Suprapubic skin (tissue), 4 donors: ENCODE data around the gene IFT80. TPM values are rescaled to one million over a fixed set of nuclear protein-coding genes. Genes with fewer than 3 reads are reported as not detected.

ENCODE experiments used
- DNase-seq, 2 donors: peaks; one replicate each; pipeline ENCODE4 v3.0.0-alpha.2; 2019; ENCODE audit warnings: low spot score in 2 of 2
- H3K27ac ChIP-seq: fragments of 200-600 bp; sonication (generic); one replicate; pipeline ENCODE4 v1.5.1; 2019
- H3K27me3 ChIP-seq: fragments of 200-600 bp; sonication (generic); one replicate; pipeline ENCODE4 v1.5.1; 2019
- H3K36me3 ChIP-seq: fragments of 200-600 bp; sonication (generic); one replicate; pipeline ENCODE4 v1.5.1; 2019
- H3K4me1 ChIP-seq: fragments of 200-600 bp; sonication (generic); one replicate; pipeline ENCODE4 v1.5.1; 2019
- H3K4me3 ChIP-seq: fragments of 200-600 bp; sonication (generic); one replicate; pipeline ENCODE4 v1.5.1; 2019; ENCODE audit warnings: mild to moderate bottlenecking
- H3K9me3 ChIP-seq: fragments of 200-600 bp; sonication (generic); one replicate; pipeline ENCODE4 v1.5.1; 2019
- CTCF ChIP-seq, 2 donors: fragments of 200-600 bp in 1 of 2; fragments of 450-650 bp in 1 of 2; sonication (generic) in 1 of 2; IDR thresholded peaks; one replicate each; pipeline ENCODE4 v1.5.1; 2016 to 2019; ENCODE audit warnings: antibody characterized with exemption in 2 of 2, mild to moderate bottlenecking in 1 of 2, moderate library complexity in 1 of 2
- EP300 ChIP-seq: sonication (generic); formaldehyde crosslinking; IDR thresholded peaks from one replicate; pipeline ENCODE4 v1.6.1; 2017; ENCODE audit warnings: antibody characterized with exemption
- POLR2A ChIP-seq, 2 donors: fragments of 450-650 bp; IDR thresholded peaks; one replicate each; pipeline ENCODE4 v1.6.1; 2017; ENCODE audit warnings: antibody characterized with exemption in 2 of 2, mild to moderate bottlenecking in 2 of 2, moderate library complexity in 2 of 2
- POLR2AphosphoS5 ChIP-seq, 3 donors: sonication (generic); formaldehyde crosslinking; IDR thresholded peaks; one replicate each; pipeline ENCODE4 v1.6.1; 2017; ENCODE audit warnings: antibody characterized with exemption in 3 of 3
- WGBS: methylation state at CpG from one replicate; pipeline ENCODE4 v1.1.5; 2018; 5-methylcytosine and 5-hydroxymethylcytosine counted together
- total RNA-seq, 4 donors: library from RNA; depleted of rRNA; stranded (reverse); fragments of >200 nt; gene quantifications; one replicate each; pipeline ENCODE4 v1.1.0, GENCODE V29; 2016

The IFT80 gene
- total RNA-seq, 4 donors from 2014 or later: 9.1 to 21.3 (median 17.2) TPM

GRCh38 chr3:160302806-160303205 is 96.2 kb downstream of the IFT80 start:
- H3K9me3 ChIP-seq: no peaks in the 10 kb centered on the region
- H3K27ac ChIP-seq: no peak overlapping the region
- no peak overlapping the region for H3K4me3 ChIP-seq
- H3K4me1 ChIP-seq: no peaks in the 10 kb centered on the region
- no peak for DNase-seq
- no peak for TF ChIP-seq CTCF (IDR thresholded peaks at IDR 0.05)
- TF ChIP-seq EP300: no peak
- TF ChIP-seq POLR2AphosphoS5 (IDR thresholded peaks at IDR 0.05): no peak
- no peak for TF ChIP-seq POLR2A (IDR thresholded peaks at IDR 0.05)
- peaks cover 3% of the 10 kb centered on the region for H3K36me3 ChIP-seq
- no peaks in the 10 kb centered on the region for H3K27me3 ChIP-seq

- TF ChIP-seq CTCF (IDR thresholded peaks at IDR 0.05): no peak
- TF ChIP-seq EP300: no peak
- TF ChIP-seq POLR2AphosphoS5 (IDR thresholded peaks at IDR 0.05): no peak
- TF ChIP-seq POLR2A (IDR thresholded peaks at IDR 0.05): no peak
- no peak overlapping the region for H3K4me3 ChIP-seq
- DNase-seq: no peak
- H3K27ac ChIP-seq: no peak overlapping the region
- H3K36me3 ChIP-seq: no peaks in the 10 kb centered on the region
- H3K4me1 ChIP-seq: no peaks in the 10 kb centered on the region
- no peaks in the 10 kb centered on the region for H3K27me3 ChIP-seq
- no peaks in the 10 kb centered on the region for H3K9me3 ChIP-seq
Observed at GRCh38 chr3:160296591-160296990, 102.4 kb downstream of the IFT80 start.

GRCh38 chr3:160291909-160292299 is 107.1 kb downstream of the IFT80 start:
- 84% methylated on average over 3 of the region's 3 CpGs for WGBS
- TF ChIP-seq POLR2AphosphoS5 (IDR thresholded peaks at IDR 0.05): no peak
- TF ChIP-seq EP300: no peak
- no peak for TF ChIP-seq POLR2A (IDR thresholded peaks at IDR 0.05)
- no peak for TF ChIP-seq CTCF (IDR thresholded peaks at IDR 0.05)

GRCh38 chr3:160291290-160291908 is 107.6 kb downstream of the IFT80 start:
- WGBS: 96% methylated on average over 5 of the region's 5 CpGs
- no peak for DNase-seq

More at GRCh38 chr3:160291909-160292299, 107.1 kb downstream of the IFT80 start:
- Histone ChIP-seq H3K27ac (no peak overlapping the region), H3K4me3 (no peak overlapping the region), H3K27me3 (no peaks in the 10 kb centered on the region), H3K9me3 (no peaks in the 10 kb centered on the region), H3K4me1 (no peaks in the 10 kb centered on the region), H3K36me3 (no peaks in the 10 kb centered on the region)
- DNase-seq: no peak

GRCh38 chr3:160287666-160288065 is 111.4 kb downstream of the IFT80 start:
- 100% methylated on average over 1 of the region's 1 CpG for WGBS
- no peak for TF ChIP-seq EP300
- no peak for TF ChIP-seq POLR2A (IDR thresholded peaks at IDR 0.05)
- TF ChIP-seq CTCF (IDR thresholded peaks at IDR 0.05): no peak
- TF ChIP-seq POLR2AphosphoS5 (IDR thresholded peaks at IDR 0.05): no peak
- H3K4me1 ChIP-seq: no peaks in the 10 kb centered on the region
- no peak overlapping the region for H3K27ac ChIP-seq
- H3K27me3 ChIP-seq: no peaks in the 10 kb centered on the region
- H3K4me3 ChIP-seq: no peak overlapping the region
- DNase-seq: no peak
- H3K9me3 ChIP-seq: no peaks in the 10 kb centered on the region
- H3K36me3 ChIP-seq: no peaks in the 10 kb centered on the region

More at GRCh38 chr3:160291290-160291908, 107.6 kb downstream of the IFT80 start:
- Histone ChIP-seq H3K27ac (no peak overlapping the region), H3K36me3 (no peaks in the 10 kb centered on the region), H3K9me3 (no peaks in the 10 kb centered on the region), H3K4me3 (no peak overlapping the region), H3K4me1 (no peaks in the 10 kb centered on the region), H3K27me3 (no peaks in the 10 kb centered on the region)
- TF ChIP-seq CTCF (IDR thresholded peaks at IDR 0.05) (no peak), EP300 (no peak), POLR2AphosphoS5 (IDR thresholded peaks at IDR 0.05) (no peak), POLR2A (IDR thresholded peaks at IDR 0.05) (no peak)
